ENCODE data around the gene TTC3.
"Not testable (repeated sequence)": the region's sequence is repeated elsewhere in the genome, so short reads cannot be mapped to it uniquely, and the experiment has no call there.

The TTC3 gene

GRCh38 chr21:37032293-37032692 lies 40.8 kb upstream of the TTC3 start:
- Histone ChIP-seq H3K27ac (ENCODE audit: extremely low read depth, low read depth, low read length) (no peak overlapping the region), H3K9me3 (ENCODE audit: control insufficient read depth, insufficient read depth, low read depth, low read length) (no peaks in the 10 kb centered on the region), H3K4me3 (ENCODE audit: low read depth, low read length) (no peak overlapping the region), H3K36me3 (ENCODE audit: control insufficient read depth in 2 of 2, insufficient read depth in 1 of 2, low read length in 2 of 2) (no peaks in the 10 kb centered on the region), H3K4me1 (ENCODE audit: control insufficient read depth, insufficient read depth, low read length) (no peaks in the 10 kb centered on the region)
- ChIA-PET CTCF (interaction anchor here (0.9 kb wide), 1 partner anchor 23 kb away, joined by 3 read pairs; no protein-coding TSS in a partner anchor), POLR2A (no interaction called here)
- TF ChIP-seq ZNF155 (tag by site-specific recombination; IDR thresholded peaks at IDR 0.05) (no peak), SCRT2 (tag by site-specific recombination; IDR thresholded peaks at IDR 0.05) (peak; percentile 94)

- POLR2A ChIA-PET = no interaction called here
- Histone ChIP-seq H3K36me3 (ENCODE audit: control insufficient read depth in 2 of 2, insufficient read depth in 1 of 2, low read length in 2 of 2) (no peaks in the 10 kb centered on the region), H3K4me1 (ENCODE audit: control insufficient read depth, insufficient read depth, low read length) (peaks cover 2% of the 10 kb centered on the region; the same call in 1 of the 2 replicates), H3K27ac (ENCODE audit: extremely low read depth, low read depth, low read length) (no peak overlapping the region), H3K9me3 (ENCODE audit: control insufficient read depth, insufficient read depth, low read depth, low read length) (no peaks in the 10 kb centered on the region), H3K4me3 (ENCODE audit: low read depth, low read length) (no peak overlapping the region)
- TF ChIP-seq ZNF629 (tag by site-specific recombination; IDR thresholded peaks at IDR 0.05) (peak; percentile 38), WT1 (tag by site-specific recombination; IDR thresholded peaks at IDR 0.05) (no peak), ZNF660 (tag by site-specific recombination; IDR thresholded peaks at IDR 0.05) (peak; percentile 99), OSR2 (tag by site-specific recombination; IDR thresholded peaks at IDR 0.05) (peak; percentile 90), ZNF423 (tag by site-specific recombination; IDR thresholded peaks at IDR 0.05) (no peak), SP7 (tag by site-specific recombination; IDR thresholded peaks at IDR 0.05) (peak; percentile 54), ZNF184 (tag by site-specific recombination; IDR thresholded peaks at IDR 0.05) (peak; percentile 52; the same call in 1 of the 2 replicates), ZNF580 (tag by site-specific recombination; IDR thresholded peaks at IDR 0.05) (no peak), ZNF639 (tag by site-specific recombination; IDR thresholded peaks at IDR 0.05) (peak; percentile 59; the same call in 1 of the 2 replicates), ZNF174 (tag by site-specific recombination; IDR thresholded peaks at IDR 0.05) (no peak), ZEB2 (tag by site-specific recombination; IDR thresholded peaks at IDR 0.05) (peak; percentile 61; the same call in 1 of the 2 replicates), PRDM6 (tag by site-specific recombination; IDR thresholded peaks at IDR 0.05) (peak; percentile 73)
- CTCF ChIA-PET = no interaction called here
These were observed 40.1 kb upstream of the TTC3 start for GRCh38 chr21:37032877-37033471.

- H3K27ac ChIP-seq (ENCODE audit: extremely low read depth, low read depth, low read length); CTCF ChIA-PET; H3K36me3 ChIP-seq (ENCODE audit: control insufficient read depth in 2 of 2, insufficient read depth in 1 of 2, low read length in 2 of 2); POLR2A ChIA-PET; H3K4me3 ChIP-seq (ENCODE audit: low read depth, low read length); H3K4me1 ChIP-seq (ENCODE audit: control insufficient read depth, insufficient read depth, low read length); H3K9me3 ChIP-seq (ENCODE audit: control insufficient read depth, insufficient read depth, low read depth, low read length): not testable (repeated sequence)
These were observed 38.7 kb upstream of the TTC3 start for GRCh38 chr21:37034394-37034793.

- TF ChIP-seq ELK4 (IDR thresholded peaks at IDR 0.05; ENCODE audit: borderline replicate concordance, low read depth, low read length) (no peak), ZNF140 (tag by site-specific recombination; IDR thresholded peaks at IDR 0.05) (0 out of 2 replicates have a peak, but pooled peaks have one; percentile 42)
- H3K9me3 ChIP-seq (ENCODE audit: control insufficient read depth, insufficient read depth, low read depth, low read length) = no peaks in the 10 kb centered on the region
- ChIA-PET POLR2A (interaction anchor here (0.6 kb wide), 1 partner anchor 646 kb away, joined by 5 read pairs; no protein-coding TSS in a partner anchor), CTCF (no interaction called here)
- H3K27ac ChIP-seq (ENCODE audit: extremely low read depth, low read depth, low read length) = no peak overlapping the region
- no peaks in the 10 kb centered on the region for H3K36me3 ChIP-seq (ENCODE audit: control insufficient read depth in 2 of 2, insufficient read depth in 1 of 2, low read length in 2 of 2)
- H3K4me1 ChIP-seq (ENCODE audit: control insufficient read depth, insufficient read depth, low read length) = peaks cover 6% of the 10 kb centered on the region; the same call in 1 of the 2 replicates
- no peak overlapping the region for H3K4me3 ChIP-seq (ENCODE audit: low read depth, low read length)
These were observed 36.9 kb upstream of the TTC3 start for GRCh38 chr21:37036177-37036576.
